ENCODE measurements around the gene RDX.
A peak's percentile ranks its signal among the peaks of the same experiment; 100 is the strongest.

RDX gene

GRCh38 chr11:110318638-110319404 is 22.4 kb upstream of the RDX start:
- TF ChIP-seq CTCF (IDR thresholded peaks at IDR 0.05) = no peak
- no peak for TF ChIP-seq ZFX (IDR thresholded peaks at IDR 0.05; ENCODE audit: borderline replicate concordance)
- H3K27ac ChIP-seq = no peak overlapping the region

- H3K27ac ChIP-seq = no peak overlapping the region
- TF ChIP-seq CTCF (IDR thresholded peaks at IDR 0.05) (no peak), ZFX (IDR thresholded peaks at IDR 0.05; ENCODE audit: borderline replicate concordance) (no peak)
Observed at GRCh38 chr11:110317516-110317932, 21.1 kb upstream of the RDX start.

- no peak for TF ChIP-seq ZFX (IDR thresholded peaks at IDR 0.05; ENCODE audit: borderline replicate concordance)
- TF ChIP-seq CTCF (IDR thresholded peaks at IDR 0.05) = no peak
- H3K27ac ChIP-seq = no peak overlapping the region
Observed at GRCh38 chr11:110314366-110315095, 18.1 kb upstream of the RDX start.

GRCh38 chr11:110312670-110313069 is 16.3 kb upstream of the RDX start:
- no peak overlapping the region for H3K27ac ChIP-seq
- TF ChIP-seq CTCF (IDR thresholded peaks at IDR 0.05) (no peak), ZFX (IDR thresholded peaks at IDR 0.05; ENCODE audit: borderline replicate concordance) (no peak)

- H3K27ac ChIP-seq = no peak overlapping the region
- no peak for TF ChIP-seq ZFX (IDR thresholded peaks at IDR 0.05; ENCODE audit: borderline replicate concordance)
- TF ChIP-seq CTCF (IDR thresholded peaks at IDR 0.05) = no peak
Observed at GRCh38 chr11:110311783-110312579, 15.6 kb upstream of the RDX start.

- H3K27ac ChIP-seq = no peak overlapping the region
- TF ChIP-seq ZFX (IDR thresholded peaks at IDR 0.05; ENCODE audit: borderline replicate concordance) = no peak
- no peak for TF ChIP-seq CTCF (IDR thresholded peaks at IDR 0.05)
Observed at GRCh38 chr11:110308071-110308470, 11.7 kb upstream of the RDX start.

GRCh38 chr11:110306019-110306388 is 9.6 kb upstream of the RDX start:
- peak overlapping the region; percentile 45 for H3K27ac ChIP-seq
